GM23338 (cell line): Measurements from ENCODE around the gene MYOM3. TPM values are rescaled to one million over a fixed set of nuclear protein-coding genes. Genes with fewer than 3 reads are reported as not detected.

Experiments used
- ATAC-seq: fragments of 200-7000 bp; cut with Tn5 transposase; 3 replicates; pipeline ENCODE4 v1.9.1; 2020
- DNase-seq: peaks from one replicate; pipeline ENCODE4 v3.0.0-alpha.2; 2015; ENCODE audit warnings: low spot score
- H2AFZ ChIP-seq: fragments of 200-600 bp; sonication (generic); 2 replicates; pipeline ENCODE4 v1.8.0; 2016; ENCODE audit warnings: antibody characterized with exemption, mild to moderate bottlenecking, moderate library complexity
- H3F3A ChIP-seq: fragments of 200-600 bp; sonication (generic); replicated peaks from 2 replicates; pipeline ENCODE4 v1.8.0; 2017; ENCODE audit warnings: antibody characterized with exemption, mixed run types, low read depth
- H3K27ac ChIP-seq: fragments of 200-600 bp; sonication (generic); 2 replicates; pipeline ENCODE4 v1.6.1; 2016; ENCODE audit warnings: low read depth
- H3K27me3 ChIP-seq: fragments of 200-600 bp; sonication (generic); 2 replicates; pipeline ENCODE4 v1.8.0; 2016; ENCODE audit warnings: mild to moderate bottlenecking, mixed run types, moderate library complexity; ENCODE audit not compliant: insufficient read depth
- H3K36me3 ChIP-seq: fragments of 200-600 bp; sonication (generic); 2 replicates; pipeline ENCODE4 v1.8.0; 2016; ENCODE audit warnings: mild to moderate bottlenecking; ENCODE audit not compliant: insufficient read depth
- H3K4me1 ChIP-seq: fragments of 200-600 bp; sonication (generic); 2 replicates; pipeline ENCODE4 v1.8.0; 2016; ENCODE audit warnings: mild to moderate bottlenecking, moderate library complexity; ENCODE audit not compliant: insufficient read depth
- H3K4me2 ChIP-seq: fragments of 200-600 bp; sonication (generic); 2 replicates; pipeline ENCODE4 v1.7.1; 2017; ENCODE audit warnings: mixed run types
- H3K4me3 ChIP-seq: fragments of 200-600 bp; sonication (generic); 2 replicates; pipeline ENCODE4 v1.6.1; 2016; ENCODE audit warnings: mixed run types
- H3K79me2 ChIP-seq: fragments of 200-600 bp; sonication (generic); replicated peaks from 2 replicates; pipeline ENCODE4 v1.8.0; 2017; ENCODE audit warnings: mild to moderate bottlenecking; ENCODE audit not compliant: insufficient read depth
- H3K9me2 ChIP-seq: fragments of 200-600 bp; sonication (generic); 2 replicates; pipeline ENCODE4 v1.8.0; 2017; ENCODE audit not compliant: insufficient read depth
- H4K20me1 ChIP-seq: fragments of 200-600 bp; sonication (generic); replicated peaks from 2 replicates; pipeline ENCODE4 v1.8.0; 2017; ENCODE audit warnings: mild to moderate bottlenecking; ENCODE audit not compliant: insufficient read depth
- H3K27ac Mint-ChIP-seq: 2 replicates; pipeline ENCODE4 v1.8.0; 2020; ENCODE audit warnings: inconsistent platforms, mild to moderate bottlenecking, moderate library complexity, mixed read lengths
- H3K27me3 Mint-ChIP-seq: 3 replicates; pipeline ENCODE4 v1.8.0; 2022; ENCODE audit warnings: low read depth, mild to moderate bottlenecking, moderate library complexity, mixed read lengths, inconsistent platforms; ENCODE audit not compliant: insufficient read depth, poor library complexity
- H3K36me3 Mint-ChIP-seq: 3 replicates; pipeline ENCODE4 v1.8.0; 2021; ENCODE audit warnings: low read depth, mild to moderate bottlenecking, inconsistent platforms, moderate library complexity, mixed read lengths
- H3K4me1 Mint-ChIP-seq: 3 replicates; pipeline ENCODE4 v1.8.0; 2020; ENCODE audit warnings: mild to moderate bottlenecking, inconsistent platforms, mixed read lengths
- H3K4me3 Mint-ChIP-seq: 3 replicates; pipeline ENCODE4 v1.8.0; 2021; ENCODE audit warnings: moderate library complexity, mild to moderate bottlenecking, inconsistent platforms, mixed read lengths
- H3K9me3 Mint-ChIP-seq: 3 replicates; pipeline ENCODE4 v1.8.0; 2020; ENCODE audit warnings: moderate library complexity, mild to moderate bottlenecking, inconsistent platforms, mixed read lengths
- CREB1 ChIP-seq: fragments of 250-450 bp; sonication (Bioruptor Pico); IDR thresholded peaks from 2 replicates; pipeline ENCODE4 v1.5.0; 2020; ENCODE audit warnings: low read depth, mild to moderate bottlenecking, moderate library complexity
- CTCF ChIP-seq, 2 experiments: fragments of 200-600 bp in 1 of 2; sonication (generic) in 1 of 2; conservative IDR thresholded peaks; 2 replicates each; pipeline versions ENCODE4 v1.5.1 to v1.6.1; 2016 to 2017; ENCODE audit warnings: antibody characterized with exemption in 2 of 2, low read depth in 2 of 2, mild to moderate bottlenecking in 2 of 2, moderate library complexity in 1 of 2
- ETS1 ChIP-seq: IDR thresholded peaks from 2 replicates; pipeline ENCODE4 v1.6.1; 2016; ENCODE audit warnings: antibody characterized with exemption
- EZH2phosphoT487 ChIP-seq: fragments of 200-600 bp; sonication (generic); IDR thresholded peaks from one replicate; pipeline ENCODE4 v1.8.1; 2018; ENCODE audit warnings: antibody characterized with exemption; ENCODE audit not compliant: unreplicated experiment
- NANOG ChIP-seq: IDR thresholded peaks from 2 replicates; pipeline ENCODE4 v1.6.1; 2016; ENCODE audit warnings: antibody characterized with exemption, borderline replicate concordance
- POLR2AphosphoS5 ChIP-seq: IDR thresholded peaks from 2 replicates; pipeline ENCODE4 v1.6.1; 2016; ENCODE audit warnings: antibody characterized with exemption, low read depth
- REST ChIP-seq: IDR thresholded peaks from one replicate; pipeline ENCODE4 v1.6.1; 2018; ENCODE audit warnings: antibody characterized with exemption; ENCODE audit not compliant: unreplicated experiment
- STAT1 ChIP-seq: IDR thresholded peaks from one replicate; pipeline ENCODE4 v1.6.1; 2016; ENCODE audit warnings: antibody characterized with exemption; ENCODE audit not compliant: unreplicated experiment
- ZNF114 ChIP-seq: fragments of 250-450 bp; sonication (Bioruptor Pico); IDR thresholded peaks from 2 replicates; pipeline ENCODE4 v1.5.0; 2020; ENCODE audit warnings: mild to moderate bottlenecking, moderate library complexity
- ZNF462 ChIP-seq: fragments of 250-450 bp; sonication (Bioruptor Pico); IDR thresholded peaks from 2 replicates; pipeline ENCODE4 v1.5.0; 2020; ENCODE audit warnings: mild to moderate bottlenecking, moderate library complexity
- polyA plus RNA-seq: library from polyadenylated mRNA; unstranded; fragments of >200 nt; fragmentation: Nextera tagmentation; extraction: Ambion mirVana; gene quantifications from 2 replicates; pipeline ENCODE4 v1.2.1, GENCODE V29; 2016
- total RNA-seq: library from RNA; depleted of rRNA; stranded (reverse); fragments of >200 nt; shearing (Covaris generic); gene quantifications from 2 replicates; pipeline ENCODE4 v1.2.3, GENCODE V29; 2014

The MYOM3 gene
- total and polyA plus RNA-seq, 2 experiments from 2014 or later = not detected

- no peaks in the 10 kb centered on the region for H3F3A ChIP-seq
- no peak for DNase-seq
- no peaks in the 10 kb centered on the region for H3K36me3 ChIP-seq
- no peaks in the 10 kb centered on the region for H3K9me2 ChIP-seq
- H4K20me1 ChIP-seq = no peaks in the 10 kb centered on the region
- H3K4me3 ChIP-seq = no peak overlapping the region
- H3K27ac Mint-ChIP-seq = no peak overlapping the region
- H3K36me3 Mint-ChIP-seq = no peaks in the 10 kb centered on the region
- TF ChIP-seq POLR2AphosphoS5 (no peak), NANOG (no peak), STAT1 (no peak)
- H3K9me3 Mint-ChIP-seq = no peaks in the 10 kb centered on the region
- H3K4me3 Mint-ChIP-seq = no peak overlapping the region
- no peaks in the 10 kb centered on the region for H3K4me1 ChIP-seq
- no peaks in the 10 kb centered on the region for H3K79me2 ChIP-seq
- no peaks in the 10 kb centered on the region for H3K27me3 Mint-ChIP-seq
- no peak overlapping the region for H3K4me2 ChIP-seq
- H3K4me1 Mint-ChIP-seq = no peaks in the 10 kb centered on the region
- H3K27me3 ChIP-seq = no peaks in the 10 kb centered on the region
- H3K27ac ChIP-seq = no peak overlapping the region
- no peak for ATAC-seq
- H2AFZ ChIP-seq = no peak overlapping the region
Observed at GRCh38 chr1:24042315-24042714, 69.6 kb downstream of the MYOM3 start.

GRCh38 chr1:24036088-24036487 is 75.8 kb downstream of the MYOM3 start:
- ATAC-seq = no peak
- TF ChIP-seq ZNF462 (no peak), POLR2AphosphoS5 (no peak), ETS1 (no peak), REST (no peak), EZH2phosphoT487 (no peak), CTCF (conservative IDR thresholded peaks at IDR 0.05; ENCODE audit: low read depth in 2 of 2) (no peak), ZNF114 (CRISPR knock-in tag) (no peak), STAT1 (no peak), CREB1 (no peak)

More at GRCh38 chr1:24036088-24036487, 75.8 kb downstream of the MYOM3 start:
- Mint-ChIP-seq H3K27me3 (no peaks in the 10 kb centered on the region), H3K36me3 (peaks cover 5% of the 10 kb centered on the region; the same call in 2 of the 3 replicates), H3K4me1 (no peaks in the 10 kb centered on the region), H3K27ac (no peak overlapping the region), H3K9me3 (peaks cover 12% of the 10 kb centered on the region), H3K4me3 (no peak overlapping the region)
- H3K4me2 ChIP-seq = no peak overlapping the region
- no peak overlapping the region for H3K4me3 ChIP-seq
- H3K4me1 ChIP-seq = no peaks in the 10 kb centered on the region
- no peaks in the 10 kb centered on the region for H4K20me1 ChIP-seq
- no peak overlapping the region for H2AFZ ChIP-seq
- no peaks in the 10 kb centered on the region for H3K79me2 ChIP-seq
- no peaks in the 10 kb centered on the region for H3K9me2 ChIP-seq
- H3K36me3 ChIP-seq = no peaks in the 10 kb centered on the region
- no peaks in the 10 kb centered on the region for H3F3A ChIP-seq
- no peaks in the 10 kb centered on the region for H3K27me3 ChIP-seq
- no peak for DNase-seq
- H3K27ac ChIP-seq = no peak overlapping the region
